Smooth muscle cell (in vitro differentiated cells): ENCODE data around the gene GPR176. TPM values are rescaled to one million over a fixed set of nuclear protein-coding genes. Genes with fewer than 3 reads are reported as not detected.

ENCODE experiments used
- DNase-seq: peaks from one replicate; lab custom pipeline; 2025; ENCODE audit not compliant: unreplicated experiment; lab: John Stamatoyannopoulos, UW
- H2AFZ ChIP-seq: fragments of 200-600 bp; sonication (generic); 2 replicates; pipeline ENCODE4 v1.6.0; 2016; ENCODE audit warnings: antibody characterized with exemption, low read depth, mild to moderate bottlenecking
- H3F3A ChIP-seq: fragments of 200-600 bp; sonication (generic); 2 replicates; pipeline ENCODE4 v1.6.0; 2017; ENCODE audit warnings: antibody characterized with exemption, low read depth
- H3K27ac ChIP-seq: fragments of 200-600 bp; sonication (generic); 2 replicates; pipeline ENCODE4 v1.5.1; 2016; ENCODE audit warnings: low read depth, mild to moderate bottlenecking
- H3K27me3 ChIP-seq: fragments of 200-600 bp; sonication (generic); 2 replicates; pipeline ENCODE4 v1.6.1; 2016; ENCODE audit warnings: low read depth, mild to moderate bottlenecking
- H3K36me3 ChIP-seq: fragments of 200-600 bp; sonication (generic); 2 replicates; pipeline ENCODE4 v1.5.1; 2016; ENCODE audit warnings: low read depth
- H3K4me1 ChIP-seq: fragments of 200-600 bp; sonication (generic); 2 replicates; pipeline ENCODE4 v1.5.1; 2016; ENCODE audit warnings: low read depth
- H3K4me2 ChIP-seq: fragments of 200-600 bp; sonication (generic); 2 replicates; pipeline ENCODE4 v1.6.0; 2016; ENCODE audit warnings: mild to moderate bottlenecking
- H3K4me3 ChIP-seq: fragments of 200-600 bp; sonication (generic); 2 replicates; pipeline ENCODE4 v1.5.1; 2016; ENCODE audit warnings: mild to moderate bottlenecking
- H3K79me2 ChIP-seq: fragments of 200-600 bp; sonication (generic); 2 replicates; pipeline ENCODE4 v1.6.0; 2016; ENCODE audit warnings: low read depth, mild to moderate bottlenecking
- H3K9ac ChIP-seq: fragments of 200-600 bp; sonication (generic); 2 replicates; pipeline ENCODE4 v1.6.0; 2016; ENCODE audit warnings: low read depth
- H3K9me3 ChIP-seq: fragments of 200-600 bp; sonication (generic); replicated peaks from 2 replicates; pipeline ENCODE4 v1.5.1; 2016; ENCODE audit warnings: low read depth
- H4K20me1 ChIP-seq: fragments of 200-600 bp; sonication (generic); 2 replicates; pipeline ENCODE4 v1.6.0; 2016; ENCODE audit warnings: low read depth
- CTCF ChIP-seq: fragments of 200-600 bp; sonication (generic); IDR thresholded peaks from 2 replicates; pipeline ENCODE4 v1.5.1; 2017; ENCODE audit warnings: borderline replicate concordance, mild to moderate bottlenecking, antibody characterized with exemption; ENCODE audit not compliant: insufficient read depth, poor library complexity, severe bottlenecking
- WGBS: methylation state at CpG from one replicate; pipeline ENCODE4 v1.1.7; 2016; ENCODE audit warnings: low lambda C conversion rate; 5-methylcytosine and 5-hydroxymethylcytosine counted together
- polyA plus RNA-seq: library from polyadenylated mRNA; unstranded; fragments of >200 nt; fragmentation: Nextera tagmentation; extraction: Ambion mirVana; gene quantifications from 2 replicates; pipeline ENCODE4 v1.2.1, GENCODE V29; 2016
- total RNA-seq: library from RNA; depleted of rRNA; stranded (reverse); fragments of >200 nt; gene quantifications from 2 replicates; pipeline ENCODE4 v1.2.3, GENCODE V29; 2014

Gene GPR176
- total and polyA plus RNA-seq, 2 experiments from 2014 or later = 20.0 to 22.4 TPM

- H4K20me1 ChIP-seq = peaks cover 5% of the 10 kb centered on the region
- TF ChIP-seq CTCF = no peak
- no peaks in the 10 kb centered on the region for H3K36me3 ChIP-seq
- no peak overlapping the region for H2AFZ ChIP-seq
- H3F3A ChIP-seq = no peaks in the 10 kb centered on the region
- H3K4me2 ChIP-seq = no peak overlapping the region
- H3K79me2 ChIP-seq = no peaks in the 10 kb centered on the region
- no peaks in the 10 kb centered on the region for H3K9me3 ChIP-seq
- DNase-seq = no peak
- WGBS = 57% methylated on average over 1 of the region's 1 CpG
- H3K4me3 ChIP-seq = no peak overlapping the region
- no peak overlapping the region for H3K27ac ChIP-seq
- H3K4me1 ChIP-seq = peaks cover 2% of the 10 kb centered on the region
- no peak overlapping the region for H3K9ac ChIP-seq
- H3K27me3 ChIP-seq = no peaks in the 10 kb centered on the region
These were observed 67.8 kb downstream of the GPR176 start for GRCh38 chr15:39852250-39852649.

- DNase-seq = no peak
These were observed 68.5 kb downstream of the GPR176 start for GRCh38 chr15:39851500-39852092.

GRCh38 chr15:39850436-39850835 is 69.6 kb downstream of the GPR176 start:
- peaks cover 2% of the 10 kb centered on the region for H3K4me1 ChIP-seq
- no peak overlapping the region for H2AFZ ChIP-seq
- H4K20me1 ChIP-seq = peaks cover 7% of the 10 kb centered on the region
- no peaks in the 10 kb centered on the region for H3K27me3 ChIP-seq
- no peak for TF ChIP-seq CTCF
- H3K4me3 ChIP-seq = no peak overlapping the region
- no peaks in the 10 kb centered on the region for H3K79me2 ChIP-seq
- no peak for DNase-seq
- no peak overlapping the region for H3K4me2 ChIP-seq
- 93% methylated on average over 1 of the region's 1 CpG for WGBS
- no peak overlapping the region for H3K9ac ChIP-seq
- no peaks in the 10 kb centered on the region for H3K9me3 ChIP-seq
- no peak overlapping the region for H3K27ac ChIP-seq
- no peaks in the 10 kb centered on the region for H3K36me3 ChIP-seq
- H3F3A ChIP-seq = no peaks in the 10 kb centered on the region

More at GRCh38 chr15:39851500-39852092, 68.5 kb downstream of the GPR176 start:
- no peaks in the 10 kb centered on the region for H3K27me3 ChIP-seq
- H2AFZ ChIP-seq = no peak overlapping the region
- no peak overlapping the region for H3K4me2 ChIP-seq
- H3K4me3 ChIP-seq = no peak overlapping the region
- WGBS = 66% methylated on average over 7 of the region's 7 CpGs
- no peak for TF ChIP-seq CTCF
- peaks cover 2% of the 10 kb centered on the region for H3K4me1 ChIP-seq
- peaks cover 5% of the 10 kb centered on the region for H4K20me1 ChIP-seq
- no peaks in the 10 kb centered on the region for H3K79me2 ChIP-seq
- no peak overlapping the region for H3K27ac ChIP-seq
- no peaks in the 10 kb centered on the region for H3K36me3 ChIP-seq
- no peak overlapping the region for H3K9ac ChIP-seq
- no peaks in the 10 kb centered on the region for H3K9me3 ChIP-seq
- H3F3A ChIP-seq = no peaks in the 10 kb centered on the region

GRCh38 chr15:39846108-39846507 is 74.0 kb downstream of the GPR176 start:
- WGBS = 95% methylated on average over 2 of the region's 2 CpGs
- Histone ChIP-seq H3K9me3 (no peaks in the 10 kb centered on the region), H3K27me3 (no peaks in the 10 kb centered on the region), H3K4me2 (no peak overlapping the region), H2AFZ (no peak overlapping the region), H3K36me3 (no peaks in the 10 kb centered on the region), H3K9ac (no peak overlapping the region), H3K27ac (no peak overlapping the region), H3F3A (no peaks in the 10 kb centered on the region), H3K4me3 (no peak overlapping the region), H3K4me1 (no peaks in the 10 kb centered on the region), H4K20me1 (peaks cover 10% of the 10 kb centered on the region), H3K79me2 (no peaks in the 10 kb centered on the region)
- DNase-seq = no peak
- no peak for TF ChIP-seq CTCF
